MG63 (cell line): ENCODE measurements around the gene MBD5. TPM values are rescaled to one million over a fixed set of nuclear protein-coding genes. Genes with fewer than 3 reads are reported as not detected.

Experiments
- DNase-seq: peaks from one replicate; pipeline ENCODE4 v3.0.0-alpha.2; 2020
- H3K27me3 ChIP-seq: fragments of 250-450 bp; sonication (Bioruptor Pico); 2 replicates; pipeline ENCODE4 v1.5.1; 2020; ENCODE audit warnings: mild to moderate bottlenecking, moderate library complexity
- H3K36me3 ChIP-seq: fragments of 250-450 bp; sonication (Bioruptor Pico); 2 replicates; pipeline ENCODE4 v1.5.1; 2020; ENCODE audit warnings: mild to moderate bottlenecking, moderate library complexity
- H3K4me3 ChIP-seq: fragments of 250-450 bp; sonication (Bioruptor Pico); 2 replicates; pipeline ENCODE4 v1.5.1; 2020; ENCODE audit warnings: mild to moderate bottlenecking, moderate library complexity
- H3K9me3 ChIP-seq: fragments of 250-450 bp; sonication (Bioruptor Pico); 2 replicates; pipeline ENCODE4 v1.5.1; 2020; ENCODE audit warnings: mild to moderate bottlenecking, moderate library complexity
- total RNA-seq: library from RNA; depleted of rRNA; stranded (reverse); fragments of >200 nt; shearing (Covaris generic); gene quantifications from 2 replicates; pipeline ENCODE4 v1.2.3, GENCODE V29; 2014; ENCODE audit warnings: low replicate concordance

The MBD5 gene
- total RNA-seq, 1 experiment from 2014 or later = 5.9 TPM

DNA sequence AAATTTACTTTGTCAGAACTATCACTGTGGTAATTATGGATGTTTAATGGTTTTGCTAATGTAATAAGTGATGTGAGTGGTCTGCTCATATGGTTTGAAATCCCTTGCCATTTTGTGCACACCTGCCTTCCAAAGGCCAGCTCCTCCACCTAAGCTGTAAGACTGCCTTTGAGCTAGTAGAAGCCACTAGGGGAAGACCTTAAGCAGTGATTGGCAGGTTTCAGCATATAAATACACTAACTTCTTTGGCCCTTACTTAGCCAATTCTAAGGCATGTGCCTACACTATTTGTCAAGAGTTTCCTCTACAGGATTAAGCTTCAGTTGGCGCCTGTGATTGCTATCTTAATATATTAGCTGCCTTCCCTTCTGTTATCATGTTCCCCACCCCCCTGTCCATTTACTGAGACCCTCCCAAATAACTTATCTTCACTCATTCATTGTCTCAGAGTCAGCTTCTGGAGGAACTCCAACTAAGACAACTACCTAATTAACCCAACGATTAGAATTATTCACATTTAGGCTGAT, 141.1 kb downstream of the MBD5 start:
- Histone ChIP-seq H3K27me3 (no peaks in the 10 kb centered on the region), H3K4me3 (no peak overlapping the region), H3K36me3 (no peaks in the 10 kb centered on the region), H3K9me3 (no peaks in the 10 kb centered on the region)
- DNase-seq = no peak

DNA sequence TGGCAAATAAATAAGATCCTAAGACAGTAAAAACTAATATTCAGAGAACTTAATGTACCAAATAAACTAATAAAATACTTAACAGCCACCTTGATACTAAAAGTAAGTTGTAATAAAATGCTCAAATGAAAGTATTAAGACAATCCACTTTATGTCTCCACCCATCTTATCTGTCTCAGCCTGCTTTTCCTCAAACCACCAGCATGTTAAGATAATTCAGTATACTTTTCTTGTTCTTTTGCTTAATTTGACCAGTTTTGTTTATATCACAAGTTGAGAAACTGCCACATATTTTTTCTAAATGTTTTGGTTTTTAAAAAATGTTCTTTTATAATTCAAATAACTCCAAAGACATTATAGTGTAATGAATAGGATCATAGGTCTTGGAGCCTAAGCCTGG, 142.0 kb downstream of the MBD5 start:
- DNase-seq = no peak

DNA sequence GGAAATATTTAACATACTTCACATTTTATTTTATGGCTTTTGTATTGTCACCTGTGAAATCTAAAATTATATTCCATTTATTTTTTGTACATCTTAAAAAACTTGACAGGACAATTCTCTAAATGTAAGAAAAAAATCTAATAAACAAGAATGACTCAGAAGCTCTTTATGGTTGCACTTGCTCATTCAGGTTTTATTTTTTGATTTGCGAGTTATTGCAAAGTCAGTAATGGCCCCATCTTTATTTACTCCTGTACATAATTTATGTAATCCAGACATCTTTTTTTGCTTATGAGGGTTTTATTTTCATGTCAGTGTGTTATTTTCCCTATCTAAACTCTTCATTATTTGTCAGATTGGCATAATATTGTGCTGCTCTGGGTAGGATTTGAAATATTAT, 145.1 kb downstream of the MBD5 start:
- DNase-seq = no peak
- Histone ChIP-seq H3K36me3 (no peaks in the 10 kb centered on the region), H3K4me3 (no peak overlapping the region), H3K9me3 (no peaks in the 10 kb centered on the region), H3K27me3 (no peaks in the 10 kb centered on the region)

More for the DNA sequence above, 142.0 kb downstream of the MBD5 start:
- H3K4me3 ChIP-seq = no peak overlapping the region
- no peaks in the 10 kb centered on the region for H3K9me3 ChIP-seq
- H3K27me3 ChIP-seq = no peaks in the 10 kb centered on the region
- H3K36me3 ChIP-seq = no peaks in the 10 kb centered on the region

DNA sequence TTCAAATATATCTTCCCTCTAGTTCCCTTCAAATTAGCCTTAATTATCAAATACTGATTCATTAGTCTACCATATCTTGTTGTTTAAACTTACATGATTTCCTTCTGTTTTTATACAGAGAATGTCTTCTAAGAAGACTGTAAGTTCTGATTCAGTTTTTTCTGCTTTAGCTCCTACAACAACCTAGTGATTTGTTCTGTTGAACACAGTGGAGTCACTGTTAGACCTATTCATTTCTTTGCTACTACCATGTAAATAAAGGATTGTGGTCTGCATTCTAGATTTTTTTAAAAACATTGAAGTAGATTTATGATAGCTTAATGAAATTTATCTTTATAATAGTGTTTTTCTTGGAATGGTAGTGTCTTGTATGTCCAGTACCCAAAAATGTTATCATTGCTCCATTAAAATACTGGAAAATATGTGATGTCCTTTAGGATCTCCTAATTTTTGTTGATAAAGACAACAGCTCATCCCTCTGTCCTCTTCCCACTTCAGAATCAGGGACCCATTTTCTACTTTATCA, 146.4 kb downstream of the MBD5 start:
- Histone ChIP-seq H3K9me3 (no peaks in the 10 kb centered on the region), H3K36me3 (no peaks in the 10 kb centered on the region), H3K4me3 (no peak overlapping the region), H3K27me3 (no peaks in the 10 kb centered on the region)
- no peak for DNase-seq

- H3K9me3 ChIP-seq = no peaks in the 10 kb centered on the region
- no peaks in the 10 kb centered on the region for H3K27me3 ChIP-seq
- no peak for DNase-seq
- H3K4me3 ChIP-seq = no peak overlapping the region
- H3K36me3 ChIP-seq = no peaks in the 10 kb centered on the region
Measured at GRCh38 chr2:148167855-148168254, 147.0 kb downstream of the MBD5 start.

DNA sequence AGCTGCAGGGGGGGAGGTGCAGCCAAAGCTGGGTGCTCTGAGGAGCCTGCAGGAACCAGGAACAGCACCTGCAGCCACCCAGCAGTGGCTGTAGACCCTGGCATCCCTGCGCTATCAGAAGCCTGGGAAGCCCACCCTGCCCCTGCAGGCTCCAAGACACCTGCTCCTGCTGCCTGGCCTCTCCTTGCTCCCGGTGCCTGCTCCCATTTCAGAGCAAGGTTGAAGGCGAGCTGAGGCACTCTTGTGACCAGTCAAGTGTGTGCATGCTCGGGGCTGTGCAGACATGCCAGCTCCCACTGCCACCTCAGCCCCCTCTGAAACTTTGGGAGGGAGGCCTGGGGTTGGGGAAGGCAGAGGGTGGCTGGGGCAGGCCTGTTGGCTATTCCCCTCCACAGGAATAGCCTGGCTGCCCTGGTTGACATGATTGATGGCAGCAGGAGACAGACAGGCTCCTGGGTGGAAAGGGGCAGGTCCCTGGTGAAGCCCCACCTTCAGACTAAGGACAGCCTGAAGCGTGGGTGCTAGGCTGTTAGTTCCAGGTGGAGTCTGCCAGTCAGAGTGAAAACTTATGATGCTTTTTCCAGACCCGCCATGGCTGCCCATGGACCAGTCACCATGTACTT, 151.4 kb downstream of the MBD5 start:
- no peak for DNase-seq
- Histone ChIP-seq H3K27me3 (no peaks in the 10 kb centered on the region), H3K36me3 (no peaks in the 10 kb centered on the region), H3K9me3 (no peaks in the 10 kb centered on the region), H3K4me3 (no peak overlapping the region)

DNA sequence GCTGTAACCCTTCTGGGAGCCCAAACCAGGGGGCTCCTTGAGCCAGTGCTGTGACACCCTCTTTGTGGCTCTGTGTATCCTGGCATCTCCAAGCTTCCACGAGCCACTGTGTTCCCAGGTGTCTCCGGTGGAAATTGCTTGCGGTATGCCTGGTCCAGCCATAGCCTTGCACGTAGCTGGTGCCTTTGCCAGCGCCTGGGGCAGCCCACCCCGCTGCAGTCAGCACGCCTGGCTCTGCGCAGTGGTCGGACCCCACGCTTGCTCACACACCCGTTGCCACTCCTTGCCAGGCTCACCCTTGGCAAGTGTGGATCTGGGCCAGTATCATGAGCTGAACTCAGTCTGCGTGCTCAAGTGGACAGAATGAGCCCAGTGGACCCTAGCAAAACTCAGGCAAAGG, 152.3 kb downstream of the MBD5 start:
- DNase-seq = no peak
- H3K36me3 ChIP-seq = no peaks in the 10 kb centered on the region
- no peaks in the 10 kb centered on the region for H3K9me3 ChIP-seq
- no peaks in the 10 kb centered on the region for H3K27me3 ChIP-seq
- no peak overlapping the region for H3K4me3 ChIP-seq

- Histone ChIP-seq H3K9me3 (no peaks in the 10 kb centered on the region), H3K27me3 (no peaks in the 10 kb centered on the region), H3K36me3 (peaks cover under 1% of the 10 kb centered on the region; the same call in 1 of the 2 replicates), H3K4me3 (no peak overlapping the region)
- DNase-seq = no peak
Measured at GRCh38 chr2:148177559-148177958, 156.7 kb downstream of the MBD5 start.

DNA sequence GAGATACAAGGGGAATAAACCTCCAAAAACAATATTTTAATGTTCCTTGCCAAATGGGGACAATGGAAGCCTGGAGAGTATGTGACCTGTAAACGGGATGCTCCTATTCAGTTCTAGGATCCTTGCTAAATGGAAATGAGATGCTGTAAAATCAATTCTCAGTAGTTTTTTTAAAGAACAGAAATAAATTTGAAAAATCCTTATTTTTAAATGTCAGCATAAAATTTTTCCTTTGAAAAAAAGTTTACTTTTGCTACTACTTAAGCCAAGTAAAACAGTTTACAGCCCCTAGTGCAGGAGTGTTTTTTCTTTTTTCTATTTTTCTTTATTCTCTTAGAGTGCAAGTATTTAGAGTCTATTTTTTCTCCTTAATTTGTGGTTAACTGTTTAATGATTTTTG, 158.8 kb downstream of the MBD5 start:
- Histone ChIP-seq H3K27me3 (no peaks in the 10 kb centered on the region), H3K4me3 (no peak overlapping the region), H3K36me3 (peaks cover 4% of the 10 kb centered on the region; the same call in 1 of the 2 replicates), H3K9me3 (no peaks in the 10 kb centered on the region)
- no peak for DNase-seq

DNA sequence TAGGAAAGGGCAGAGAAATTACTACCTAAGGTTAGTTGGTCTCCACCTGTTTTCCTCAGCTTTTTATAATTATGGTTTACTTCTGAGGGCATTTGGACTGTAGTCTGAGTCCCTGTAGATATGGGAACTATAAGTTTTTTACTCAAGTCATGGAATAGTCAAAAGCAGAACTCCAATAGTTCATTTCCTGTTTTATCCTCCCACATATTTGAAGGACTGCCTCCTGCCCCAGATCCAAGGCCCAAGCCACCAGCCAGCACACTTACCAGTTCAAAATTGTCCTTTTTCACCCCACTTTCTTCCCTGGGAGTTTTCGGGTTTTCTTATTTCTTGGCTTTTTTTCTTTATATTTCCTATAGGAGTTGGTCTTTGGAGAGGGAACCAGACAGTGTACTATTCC, 164.1 kb downstream of the MBD5 start:
- DNase-seq = no peak
- peaks cover 10% of the 10 kb centered on the region; the same call in 1 of the 2 replicates for H3K36me3 ChIP-seq
- no peaks in the 10 kb centered on the region for H3K27me3 ChIP-seq
- 0 out of 2 replicates have a peak, but pooled peaks cover 3% of the 10 kb centered on the region for H3K9me3 ChIP-seq
- H3K4me3 ChIP-seq = no peak overlapping the region

- Histone ChIP-seq H3K36me3 (no peaks in the 10 kb centered on the region), H3K4me3 (no peak overlapping the region), H3K9me3 (no peaks in the 10 kb centered on the region), H3K27me3 (no peaks in the 10 kb centered on the region)
- no peak for DNase-seq
Measured at GRCh38 chr2:148194882-148195281, 174.0 kb downstream of the MBD5 start.

- Histone ChIP-seq H3K27me3 (no peaks in the 10 kb centered on the region), H3K9me3 (no peaks in the 10 kb centered on the region), H3K4me3 (no peak overlapping the region), H3K36me3 (no peaks in the 10 kb centered on the region)
- no peak for DNase-seq
Measured at GRCh38 chr2:148201075-148202004, 180.4 kb downstream of the MBD5 start.

DNA sequence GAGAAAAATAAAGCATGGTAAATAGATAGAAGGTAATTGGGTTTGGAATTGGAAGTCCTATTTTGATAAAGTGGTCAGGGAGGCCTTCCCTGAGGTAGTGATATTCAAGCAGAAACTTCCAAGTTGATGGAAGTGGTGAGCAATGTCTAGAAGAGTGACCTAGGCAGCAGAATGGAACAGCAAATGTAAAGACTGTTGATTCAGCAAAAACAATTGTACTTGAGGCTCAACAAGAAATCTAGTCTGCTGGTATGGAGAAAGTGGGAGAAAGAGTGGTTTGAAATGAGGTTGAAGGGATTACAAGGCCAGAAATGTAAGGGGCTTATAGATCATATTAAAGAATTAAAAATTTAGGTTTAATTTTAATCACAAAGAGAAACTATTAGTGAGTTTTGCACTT, 181.3 kb downstream of the MBD5 start:
- no peak for DNase-seq
- H3K27me3 ChIP-seq = no peaks in the 10 kb centered on the region

GRCh38 chr2:148207111-148207510, 186.2 kb downstream of the MBD5 start:
- no peaks in the 10 kb centered on the region for H3K9me3 ChIP-seq
- DNase-seq = no peak
- H3K27me3 ChIP-seq = no peaks in the 10 kb centered on the region
- H3K36me3 ChIP-seq = no peaks in the 10 kb centered on the region
- H3K4me3 ChIP-seq = no peak overlapping the region

More for the DNA sequence above, 181.3 kb downstream of the MBD5 start:
- no peaks in the 10 kb centered on the region for H3K9me3 ChIP-seq
- H3K4me3 ChIP-seq = no peak overlapping the region
- H3K36me3 ChIP-seq = no peaks in the 10 kb centered on the region

GRCh38 chr2:148209603-148210002, 188.7 kb downstream of the MBD5 start:
- no peaks in the 10 kb centered on the region for H3K36me3 ChIP-seq
- DNase-seq = no peak
- no peaks in the 10 kb centered on the region for H3K27me3 ChIP-seq
- no peaks in the 10 kb centered on the region for H3K9me3 ChIP-seq
- H3K4me3 ChIP-seq = no peak overlapping the region

- no peak for DNase-seq
- no peak overlapping the region for H3K4me3 ChIP-seq
Measured at GRCh38 chr2:148218326-148219075, 197.6 kb downstream of the MBD5 start.

DNA sequence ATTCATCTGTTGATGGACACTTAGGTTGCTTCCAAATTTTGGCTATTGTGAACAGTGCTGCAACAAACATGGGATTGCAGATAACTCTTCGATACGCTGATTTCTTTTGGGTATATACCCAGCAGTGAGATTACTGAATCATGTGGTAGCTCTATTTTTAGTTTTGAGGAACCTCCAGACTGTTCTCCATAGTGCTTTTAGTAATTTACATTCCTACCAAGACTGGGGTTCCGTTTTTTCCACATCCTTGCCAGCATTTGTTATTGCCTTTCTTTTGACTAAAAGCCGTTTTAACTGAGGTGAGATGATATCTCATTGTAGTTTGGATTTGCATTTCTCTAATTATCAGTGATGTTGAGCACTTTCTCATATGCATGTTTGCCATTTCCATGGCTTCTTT, 200.3 kb downstream of the MBD5 start:
- H3K36me3 ChIP-seq = no peaks in the 10 kb centered on the region
- H3K4me3 ChIP-seq = no peak overlapping the region
- no peak for DNase-seq
- no peaks in the 10 kb centered on the region for H3K27me3 ChIP-seq
- H3K9me3 ChIP-seq = peaks cover 5% of the 10 kb centered on the region

More at GRCh38 chr2:148218326-148219075, 197.6 kb downstream of the MBD5 start:
- Histone ChIP-seq H3K27me3 (no peaks in the 10 kb centered on the region), H3K9me3 (no peaks in the 10 kb centered on the region; the same call in none of the 2 replicates), H3K36me3 (no peaks in the 10 kb centered on the region)
